Mesendoderm (in vitro differentiated cells): ENCODE data around the gene ST8SIA2.

Source experiments
- DNase-seq: peaks from one replicate; pipeline ENCODE4 v3.0.0; 2013
- H2AK5ac ChIP-seq: 2 replicates; pipeline ENCODE4 v1.6.1; 2013; ENCODE audit warnings: low read length, inconsistent platforms
- H2BK120ac ChIP-seq: 2 replicates; pipeline ENCODE4 v1.6.1; 2013; ENCODE audit warnings: low read depth, mild to moderate bottlenecking, low read length, moderate library complexity, mixed read lengths
- H2BK15ac ChIP-seq: replicated peaks from 2 replicates; pipeline ENCODE4 v1.6.1; 2013; ENCODE audit warnings: low read depth, mild to moderate bottlenecking, moderate library complexity
- H2BK5ac ChIP-seq: 2 replicates; pipeline ENCODE4 v1.6.1; 2013; ENCODE audit warnings: low read length, inconsistent platforms
- H3K18ac ChIP-seq: 2 replicates; pipeline ENCODE4 v1.6.1; 2013; ENCODE audit warnings: mild to moderate bottlenecking, low read length, mixed read lengths
- H3K23ac ChIP-seq: one replicate; pipeline ENCODE4 v1.6.1; 2013; ENCODE audit warnings: low read length
- H3K27ac ChIP-seq: 2 replicates; pipeline ENCODE4 v1.5.1; 2013; ENCODE audit warnings: low read depth, mild to moderate bottlenecking, inconsistent platforms, low read length, moderate library complexity
- H3K27me3 ChIP-seq: 2 replicates; pipeline ENCODE4 v1.6.1; 2013; ENCODE audit warnings: low read length, control low read depth, mild to moderate bottlenecking, inconsistent platforms; ENCODE audit not compliant: insufficient read depth, poor library complexity
- H3K36me3 ChIP-seq: 2 replicates; pipeline ENCODE4 v1.6.1; 2013; ENCODE audit warnings: low read length, inconsistent platforms; ENCODE audit not compliant: control insufficient read depth, insufficient read depth
- H3K4ac ChIP-seq: one replicate; pipeline ENCODE4 v1.6.1; 2013; ENCODE audit warnings: low read depth, mild to moderate bottlenecking, low read length, moderate library complexity
- H3K4me1 ChIP-seq: 2 replicates; pipeline ENCODE4 v1.6.1; 2013; ENCODE audit warnings: low read depth, low read length, inconsistent platforms; ENCODE audit not compliant: control insufficient read depth
- H3K4me2 ChIP-seq: 2 replicates; pipeline ENCODE4 v1.6.1; 2013; ENCODE audit warnings: low read length
- H3K4me3 ChIP-seq: 2 replicates; pipeline ENCODE4 v1.5.1; 2013; ENCODE audit warnings: mild to moderate bottlenecking, low read length
- H3K56ac ChIP-seq: one replicate; pipeline ENCODE4 v1.6.1; 2013; ENCODE audit warnings: low read length
- H3K79me1 ChIP-seq: 2 replicates; pipeline ENCODE4 v1.6.1; 2013; ENCODE audit warnings: low read length, inconsistent platforms
- H3K79me2 ChIP-seq: 2 replicates; pipeline ENCODE4 v1.6.1; 2013; ENCODE audit warnings: mild to moderate bottlenecking, low read length; ENCODE audit not compliant: control insufficient read depth, insufficient read depth
- H3K9ac ChIP-seq: 2 replicates; pipeline ENCODE4 v1.6.1; 2013; ENCODE audit warnings: low read length, inconsistent platforms
- H4K5ac ChIP-seq: one replicate; pipeline ENCODE4 v1.6.1; 2013; ENCODE audit warnings: low read length
- H4K8ac ChIP-seq: one replicate; pipeline ENCODE4 v1.6.1; 2013; ENCODE audit warnings: low read depth, mild to moderate bottlenecking, control low read depth, low read length, moderate library complexity
- WGBS: extraction: QIAGEN DNeasy Blood & Tissue Kit; methylation state at CpG from one replicate; pipeline ENCODE4 v1.1.7; 2013; ENCODE audit warnings: low lambda C conversion rate, missing lambda C conversion rate; ENCODE audit not compliant: insufficient coverage; ENCODE audit errors: extremely low coverage; 5-methylcytosine and 5-hydroxymethylcytosine counted together

ST8SIA2 gene

GRCh38 chr15:92416557-92416956 is 22.9 kb downstream of the ST8SIA2 start:
- Histone ChIP-seq H3K23ac (no peak overlapping the region), H4K5ac (no peak overlapping the region), H3K56ac (no peak overlapping the region), H3K4me2 (no peak overlapping the region), H3K4me1 (no peaks in the 10 kb centered on the region), H3K18ac (no peak overlapping the region), H3K36me3 (no peaks in the 10 kb centered on the region), H4K8ac (no peak overlapping the region), H3K4me3 (no peak overlapping the region), H2BK15ac (no peak overlapping the region), H3K79me1 (no peaks in the 10 kb centered on the region), H3K79me2 (no peaks in the 10 kb centered on the region), H2BK5ac (no peak overlapping the region), H3K27me3 (no peaks in the 10 kb centered on the region), H3K9ac (no peak overlapping the region), H2AK5ac (no peak overlapping the region), H2BK120ac (no peak overlapping the region), H3K27ac (no peak overlapping the region), H3K4ac (no peak overlapping the region)
- WGBS = no CpG with 5 or more reads among the region's 12 CpGs
- no peak for DNase-seq

- Histone ChIP-seq H2AK5ac (no peak overlapping the region), H2BK5ac (no peak overlapping the region), H3K18ac (no peak overlapping the region), H3K56ac (no peak overlapping the region), H3K79me1 (no peaks in the 10 kb centered on the region), H3K4ac (no peak overlapping the region), H3K79me2 (no peaks in the 10 kb centered on the region), H2BK15ac (no peak overlapping the region), H3K4me2 (no peak overlapping the region), H3K4me3 (no peak overlapping the region), H3K23ac (no peak overlapping the region), H4K8ac (no peak overlapping the region), H3K9ac (no peak overlapping the region), H2BK120ac (no peak overlapping the region), H3K36me3 (no peaks in the 10 kb centered on the region), H4K5ac (no peak overlapping the region), H3K27ac (no peak overlapping the region), H3K4me1 (no peaks in the 10 kb centered on the region), H3K27me3 (no peaks in the 10 kb centered on the region)
- DNase-seq = no peak
- WGBS = no CpG with 5 or more reads among the region's 7 CpGs
Observed at GRCh38 chr15:92417716-92418115, 24.0 kb downstream of the ST8SIA2 start.

GRCh38 chr15:92418864-92419263 is 25.2 kb downstream of the ST8SIA2 start:
- Histone ChIP-seq H3K79me1 (no peaks in the 10 kb centered on the region), H2BK5ac (no peak overlapping the region), H3K27ac (no peak overlapping the region), H3K4me1 (no peaks in the 10 kb centered on the region), H3K18ac (no peak overlapping the region), H3K27me3 (no peaks in the 10 kb centered on the region), H2BK120ac (no peak overlapping the region), H2BK15ac (no peak overlapping the region), H3K23ac (no peak overlapping the region), H4K8ac (no peak overlapping the region), H4K5ac (no peak overlapping the region), H3K9ac (no peak overlapping the region), H2AK5ac (no peak overlapping the region), H3K4ac (no peak overlapping the region), H3K36me3 (no peaks in the 10 kb centered on the region), H3K4me2 (no peak overlapping the region), H3K4me3 (no peak overlapping the region), H3K79me2 (no peaks in the 10 kb centered on the region), H3K56ac (no peak overlapping the region)
- WGBS = no CpG with 5 or more reads among the region's 7 CpGs
- peak; percentile 45 for DNase-seq

- no peak overlapping the region for H2BK120ac ChIP-seq
- DNase-seq = no peak
- no peaks in the 10 kb centered on the region for H3K79me2 ChIP-seq
- H3K27ac ChIP-seq = no peak overlapping the region
- H3K4me1 ChIP-seq = no peaks in the 10 kb centered on the region
- no peak overlapping the region for H3K23ac ChIP-seq
- no peak overlapping the region for H4K8ac ChIP-seq
- no peak overlapping the region for H3K18ac ChIP-seq
- H2BK5ac ChIP-seq = no peak overlapping the region
- no peak overlapping the region for H3K4me3 ChIP-seq
- no peak overlapping the region for H3K9ac ChIP-seq
- WGBS = no CpG with 5 or more reads among the region's 1 CpG
- no peak overlapping the region for H3K4ac ChIP-seq
- no peaks in the 10 kb centered on the region for H3K27me3 ChIP-seq
- H4K5ac ChIP-seq = no peak overlapping the region
- H2BK15ac ChIP-seq = no peak overlapping the region
- H3K79me1 ChIP-seq = no peaks in the 10 kb centered on the region
- no peak overlapping the region for H3K56ac ChIP-seq
- no peak overlapping the region for H3K4me2 ChIP-seq
- H2AK5ac ChIP-seq = no peak overlapping the region
- H3K36me3 ChIP-seq = no peaks in the 10 kb centered on the region
Observed at GRCh38 chr15:92421976-92422375, 28.3 kb downstream of the ST8SIA2 start.

GRCh38 chr15:92425578-92426225 is 32.0 kb downstream of the ST8SIA2 start:
- Histone ChIP-seq H3K56ac (no peak overlapping the region), H4K5ac (no peak overlapping the region), H3K18ac (no peak overlapping the region), H3K27me3 (no peaks in the 10 kb centered on the region), H3K79me1 (no peaks in the 10 kb centered on the region), H4K8ac (no peak overlapping the region), H3K4me2 (no peak overlapping the region), H3K4me3 (no peak overlapping the region), H3K4ac (no peak overlapping the region), H2BK120ac (no peak overlapping the region), H3K4me1 (peaks cover 6% of the 10 kb centered on the region), H2BK15ac (no peak overlapping the region), H3K9ac (no peak overlapping the region), H3K27ac (no peak overlapping the region), H2BK5ac (no peak overlapping the region), H3K79me2 (no peaks in the 10 kb centered on the region), H3K23ac (no peak overlapping the region), H3K36me3 (no peaks in the 10 kb centered on the region), H2AK5ac (no peak overlapping the region)
- WGBS = no CpG with 5 or more reads among the region's 12 CpGs
- DNase-seq = peak; percentile 56
